CD14-positive monocyte (primary cell): ENCODE data around the gene NRG4. TPM values are rescaled to one million over a fixed set of nuclear protein-coding genes. Genes with fewer than 3 reads are reported as not detected.
A peak's percentile ranks its signal among the peaks of the same experiment; 100 is the strongest.

Experiments
- DNase-seq, 3 donors: peaks; one replicate each; pipeline ENCODE4 v3.0.0-alpha.2; 2011 to 2022
- H2AFZ ChIP-seq: 2 replicates; pipeline ENCODE4 v1.6.0; 2012; ENCODE audit warnings: mild to moderate bottlenecking, low read depth, low read length, inconsistent platforms; ENCODE audit not compliant: insufficient read depth, poor library complexity, severe bottlenecking
- H3K27ac ChIP-seq, 2 donors: 1 replicate in 1 of 2; 2 replicates in 1 of 2; pipeline ENCODE4 v1.5.1; 2012 to 2013; ENCODE audit warnings: low read length in 2 of 2, control low read depth in 1 of 2, inconsistent platforms in 1 of 2, low read depth in 1 of 2, mild to moderate bottlenecking in 1 of 2
- H3K27me3 ChIP-seq, 2 donors: one replicate each; pipeline versions ENCODE4 v1.6.0 to v1.6.1; 2011 to 2013; ENCODE audit warnings: low read length in 2 of 2; ENCODE audit not compliant: control insufficient read depth in 2 of 2, insufficient read depth in 2 of 2
- H3K36me3 ChIP-seq, 2 donors: replicated peaks in 1 of 2; 1 replicate in 1 of 2; 2 replicates in 1 of 2; pipeline versions ENCODE4 v1.5.1 to v1.6.1; 2012 to 2013; ENCODE audit warnings: low read length in 2 of 2, control low read depth in 1 of 2, inconsistent platforms in 1 of 2, mild to moderate bottlenecking in 1 of 2; ENCODE audit not compliant: insufficient read depth in 2 of 2, control insufficient read depth in 1 of 2
- H3K4me1 ChIP-seq, 2 donors: 1 replicate in 1 of 2; 2 replicates in 1 of 2; pipeline versions ENCODE4 v1.5.1 to v1.6.1; 2012 to 2013; ENCODE audit warnings: low read length in 2 of 2, control low read depth in 1 of 2, inconsistent platforms in 1 of 2, mild to moderate bottlenecking in 1 of 2, moderate library complexity in 1 of 2; ENCODE audit not compliant: insufficient read depth in 2 of 2, control insufficient read depth in 1 of 2
- H3K4me2 ChIP-seq: replicated peaks from 2 replicates; pipeline ENCODE3; 2012; ENCODE audit warnings: low read length, moderate library complexity, mild to moderate bottlenecking; ENCODE audit not compliant: poor library complexity, severe bottlenecking; ENCODE audit errors: extremely low read depth
- H3K4me3 ChIP-seq, 3 experiments: fragments of 200-600 bp in 1 of 3; sonication (generic) in 1 of 3; replicated peaks in 1 of 3; 1 replicate in 2 of 3; 2 replicates in 1 of 3; pipeline ENCODE4 v1.5.1; 2011 to 2013; ENCODE audit warnings: low read length in 3 of 3, mild to moderate bottlenecking in 3 of 3, control low read depth in 2 of 3, low read depth in 2 of 3, inconsistent platforms in 1 of 3, moderate library complexity in 1 of 3
- H3K79me2 ChIP-seq: 2 replicates; pipeline ENCODE4 v1.6.0; 2012; ENCODE audit warnings: mild to moderate bottlenecking, control low read depth, inconsistent platforms, low read length, moderate library complexity; ENCODE audit not compliant: insufficient read depth
- H3K9ac ChIP-seq: 2 replicates; pipeline ENCODE4 v1.6.0; 2017; ENCODE audit warnings: low read length, mild to moderate bottlenecking; ENCODE audit not compliant: insufficient read depth, poor library complexity, severe bottlenecking
- H3K9me3 ChIP-seq, 2 donors: replicated peaks in 1 of 2; 1 replicate in 1 of 2; 2 replicates in 1 of 2; pipeline versions ENCODE4 v1.5.1 to v1.6.1; 2012 to 2013; ENCODE audit warnings: low read length in 2 of 2, control low read depth in 1 of 2; ENCODE audit not compliant: control insufficient read depth in 1 of 2, insufficient read depth in 1 of 2
- H4K20me1 ChIP-seq: 2 replicates; pipeline ENCODE4 v1.6.0; 2012; ENCODE audit warnings: mild to moderate bottlenecking, low read length, control low read depth, moderate library complexity; ENCODE audit not compliant: insufficient read depth
- H3K27ac Mint-ChIP-seq, 7 donors: one replicate each; pipeline ENCODE4 v1.8.0; 2020; ENCODE audit warnings: mild to moderate bottlenecking in 7 of 7, mixed read lengths in 7 of 7, moderate library complexity in 6 of 7, inconsistent platforms in 2 of 7
- H3K27me3 Mint-ChIP-seq, 3 donors: one replicate each; pipeline ENCODE4 v1.8.0; 2021 to 2022; ENCODE audit warnings: low read depth in 3 of 3, mild to moderate bottlenecking in 3 of 3, mixed read lengths in 3 of 3, moderate library complexity in 3 of 3, inconsistent platforms in 1 of 3
- H3K36me3 Mint-ChIP-seq, 2 donors: one replicate each; pipeline ENCODE4 v1.8.0; 2020; ENCODE audit warnings: mixed read lengths in 2 of 2, inconsistent platforms in 1 of 2, mild to moderate bottlenecking in 1 of 2
- H3K4me1 Mint-ChIP-seq: one replicate; pipeline ENCODE4 v1.8.0; 2020; ENCODE audit warnings: mild to moderate bottlenecking, mixed read lengths
- H3K4me3 Mint-ChIP-seq, 2 donors: one replicate each; pipeline ENCODE4 v1.8.0; 2020; ENCODE audit warnings: mild to moderate bottlenecking in 2 of 2, mixed read lengths in 2 of 2, moderate library complexity in 1 of 2
- H3K9me3 Mint-ChIP-seq, 7 donors: one replicate each; pipeline ENCODE4 v1.8.0; 2020 to 2022; ENCODE audit warnings: mixed read lengths in 7 of 7, mild to moderate bottlenecking in 6 of 7, moderate library complexity in 6 of 7, inconsistent platforms in 2 of 7
- CTCF ChIP-seq: fragments of 200-600 bp; IDR thresholded peaks from one replicate; pipeline ENCODE4 v1.8.0; 2022; ENCODE audit warnings: antibody characterized with exemption, mild to moderate bottlenecking
- WGBS: methylation state at CpG from one replicate; pipeline ENCODE4 v1.1.5; 2013; ENCODE audit warnings: missing lambda C conversion rate; ENCODE audit not compliant: insufficient coverage; 5-methylcytosine and 5-hydroxymethylcytosine counted together
- intact Hi-C, 2 donors: fragments of 100-400 bp; cut with micrococcal nuclease; formaldehyde crosslinking; loops; one replicate each; pipeline versions ENCODE4 v1.15.0 to v1.15.1; 2023
- polyA plus RNA-seq, 3 donors: library from polyadenylated mRNA; depleted of rRNA in 1 of 3; unstranded in 2 of 3; stranded (reverse) in 1 of 3; fragments of 300-500 nt in 2 of 3; fragments of >200 nt in 1 of 3; fragmentation: Illumina TruSeq in 2 of 3; gene quantifications; 1 replicate in 2 of 3; 2 replicates in 1 of 3; pipeline ENCODE4 v1.2.3, GENCODE V29; 2012 to 2021

The NRG4 gene
- polyA plus RNA-seq, 3 donors: 0.13 to 0.44 (median 0.20) TPM

- H3K9me3 ChIP-seq: no peaks in the 10 kb centered on the region
- TF ChIP-seq CTCF: no peak
Observed at GRCh38 chr15:75902129-75902557, 110.1 kb downstream of the NRG4 start.

GRCh38 chr15:75900577-75900976, 111.6 kb downstream of the NRG4 start:
- Histone ChIP-seq H3K4me1 (peaks cover 6 to 20% of the 10 kb centered on the region in 2 donors), H3K9me3 (no peaks in the 10 kb centered on the region), H3K4me3 (no peak overlapping the region), H3K79me2 (peaks cover 18% of the 10 kb centered on the region), H4K20me1 (no peaks in the 10 kb centered on the region), H3K36me3 (peaks cover 15 to 41% of the 10 kb centered on the region in 2 donors), H2AFZ (no peak overlapping the region), H3K4me2 (no peak overlapping the region), H3K9ac (no peak overlapping the region), H3K27me3 (no peaks in the 10 kb centered on the region), H3K27ac (peak overlapping the region in 1 of 2 donors; percentile 6)
- Mint-ChIP-seq H3K4me3 (no peak overlapping the region), H3K27me3 (peaks cover 0 to 3% (median 2%) of the 10 kb centered on the region in 3 donors), H3K9me3 (peaks cover 0 to 2% (median 0%) of the 10 kb centered on the region in 7 donors), H3K4me1 (peaks cover 24% of the 10 kb centered on the region), H3K27ac (no peak overlapping the region), H3K36me3 (peaks cover 15 to 23% of the 10 kb centered on the region in 2 donors)
- no peak for TF ChIP-seq CTCF
- DNase-seq: no peak
- intact Hi-C loops: loop anchor here in 1 of 2 donors (5.0 kb wide), 1 partner anchor 58 kb away; the partner anchor contains the start of gene UBE2Q2

More at GRCh38 chr15:75902129-75902557, 110.1 kb downstream of the NRG4 start:
- Mint-ChIP-seq H3K27ac (peak overlapping the region in 2 of 7 donors; percentile 30 to 49), H3K4me3 (peak overlapping the region in 1 of 2 donors; percentile 24), H3K27me3 (peaks cover 0 to 3% (median 2%) of the 10 kb centered on the region in 3 donors), H3K4me1 (peaks cover 24% of the 10 kb centered on the region), H3K36me3 (peaks cover 20 to 23% of the 10 kb centered on the region in 2 donors), H3K9me3 (peaks cover 0 to 2% (median 0%) of the 10 kb centered on the region in 7 donors)
- peaks cover 6 to 20% of the 10 kb centered on the region in 2 donors for H3K4me1 ChIP-seq
- peaks cover 32% of the 10 kb centered on the region for H3K79me2 ChIP-seq
- intact Hi-C loops: loop anchor here in 1 of 2 donors (5.0 kb wide), 1 partner anchor 60 kb away; the partner anchor contains the start of gene UBE2Q2
- 6% methylated on average over 5 of the region's 8 CpGs for WGBS
- H3K27me3 ChIP-seq: no peaks in the 10 kb centered on the region
- no peak overlapping the region for H3K27ac ChIP-seq
- no peak overlapping the region for H2AFZ ChIP-seq
- no peaks in the 10 kb centered on the region for H4K20me1 ChIP-seq
- H3K9ac ChIP-seq: no peak overlapping the region
- no peak overlapping the region for H3K4me2 ChIP-seq
- H3K36me3 ChIP-seq: peaks cover 15 to 46% of the 10 kb centered on the region in 2 donors
- no peak for DNase-seq
- H3K4me3 ChIP-seq: no peak overlapping the region
